Neural cell (in vitro differentiated cells): ENCODE measurements around the gene SUSD6. TPM values are rescaled to one million over a fixed set of nuclear protein-coding genes. Genes with fewer than 3 reads are reported as not detected.
"Not testable (repeated sequence)": the region's sequence is repeated elsewhere in the genome, so short reads cannot be mapped to it uniquely, and the experiment has no call there.

Experiments used
- H2AFZ ChIP-seq: fragments of 200-600, 300-800 bp; sonication (generic), shearing (Covaris generic); 2 replicates; pipeline ENCODE4 v1.6.0; 2014; ENCODE audit warnings: low read depth, mild to moderate bottlenecking, antibody characterized with exemption, low read length, moderate library complexity
- H3F3A ChIP-seq: fragments of 200-600 bp; shearing (Covaris generic); 2 replicates; pipeline ENCODE4 v1.6.1; 2016; ENCODE audit warnings: mild to moderate bottlenecking, moderate library complexity, mixed read lengths, antibody characterized with exemption, low read length; ENCODE audit not compliant: insufficient read depth, poor library complexity, severe bottlenecking
- H3K27ac ChIP-seq: fragments of 200-600, 300-800 bp; sonication (generic), shearing (Covaris generic); 2 replicates; pipeline ENCODE4 v1.5.1; 2014; ENCODE audit warnings: mild to moderate bottlenecking, low read length, moderate library complexity
- H3K27me3 ChIP-seq: fragments of 300-800, 200-600 bp; sonication (generic), shearing (Covaris generic); 2 replicates; pipeline ENCODE4 v1.6.0; 2014; ENCODE audit warnings: mild to moderate bottlenecking, low read depth, low read length, moderate library complexity; ENCODE audit not compliant: insufficient read depth
- H3K36me3 ChIP-seq: fragments of 300-800, 200-600 bp; sonication (generic), shearing (Covaris generic); 2 replicates; pipeline ENCODE4 v1.5.1; 2014; ENCODE audit warnings: mild to moderate bottlenecking, antibody characterized with exemption, low read length, moderate library complexity; ENCODE audit not compliant: insufficient read depth
- H3K4me2 ChIP-seq: fragments of 300-800, 200-600 bp; sonication (generic), shearing (Covaris generic); 2 replicates; pipeline ENCODE4 v1.6.0; 2014; ENCODE audit warnings: mild to moderate bottlenecking, low read length
- H3K4me3 ChIP-seq: fragments of 300-800, 200-600 bp; sonication (generic), shearing (Covaris generic); 2 replicates; pipeline ENCODE4 v1.5.1; 2014; ENCODE audit warnings: mild to moderate bottlenecking, low read length, moderate library complexity
- H3K79me2 ChIP-seq: fragments of 200-600 bp; shearing (Covaris generic); replicated peaks from 2 replicates; pipeline ENCODE4 v1.6.0; 2014; ENCODE audit warnings: mild to moderate bottlenecking, low read length, moderate library complexity; ENCODE audit not compliant: insufficient read depth
- H3K9ac ChIP-seq: fragments of 300-800, 200-600 bp; sonication (generic), shearing (Covaris generic); 2 replicates; pipeline ENCODE4 v1.6.1; 2016; ENCODE audit warnings: mild to moderate bottlenecking, low read length, mixed read lengths
- H3K9me2 ChIP-seq: fragments of 200-600 bp; shearing (Covaris generic); 2 replicates; pipeline ENCODE4 v1.6.1; 2016; ENCODE audit warnings: mild to moderate bottlenecking, low read length, mixed read lengths; ENCODE audit not compliant: insufficient read depth
- H3K9me3 ChIP-seq: fragments of 200-600, 300-800 bp; sonication (generic), shearing (Covaris generic); 2 replicates; pipeline ENCODE4 v1.6.1; 2016; ENCODE audit warnings: mild to moderate bottlenecking, mixed run types, low read length, moderate library complexity, mixed read lengths
- H4K20me1 ChIP-seq: fragments of 200-600 bp; shearing (Covaris generic); 2 replicates; pipeline ENCODE4 v1.6.1; 2016; ENCODE audit warnings: mild to moderate bottlenecking, mixed run types; ENCODE audit not compliant: insufficient read depth
- CTCF ChIP-seq: fragments of 450-650 bp; IDR thresholded peaks from 2 replicates; pipeline ENCODE4 v1.5.1; 2014; ENCODE audit warnings: antibody characterized with exemption, mild to moderate bottlenecking, moderate library complexity; ENCODE audit not compliant: poor library complexity, severe bottlenecking
- EP300 ChIP-seq: fragments of 450-650 bp; conservative IDR thresholded peaks from 2 replicates; pipeline ENCODE4 v1.6.1; 2014; ENCODE audit warnings: antibody characterized with exemption, mild to moderate bottlenecking, moderate library complexity; ENCODE audit not compliant: poor library complexity, severe bottlenecking
- EZH2 ChIP-seq: fragments of 200-600, 300-800 bp; shearing (Covaris generic), sonication (generic); IDR thresholded peaks from 2 replicates; pipeline ENCODE4 v1.6.1; 2014; ENCODE audit warnings: antibody characterized with exemption, low read length, borderline replicate concordance, mild to moderate bottlenecking; ENCODE audit not compliant: insufficient read depth, poor library complexity, severe bottlenecking
- MXI1 ChIP-seq: fragments of 450-650 bp; conservative IDR thresholded peaks from 2 replicates; pipeline ENCODE4 v1.6.1; 2014; ENCODE audit warnings: antibody characterized with exemption, mild to moderate bottlenecking; ENCODE audit not compliant: poor library complexity, severe bottlenecking
- POLR2AphosphoS5 ChIP-seq: IDR thresholded peaks from 2 replicates; pipeline ENCODE4 v1.6.1; 2012
- RAD21 ChIP-seq: fragments of 450-650 bp; conservative IDR thresholded peaks from 2 replicates; pipeline ENCODE4 v1.6.1; 2014; ENCODE audit warnings: antibody characterized with exemption, mild to moderate bottlenecking, moderate library complexity
- REST ChIP-seq: IDR thresholded peaks from 2 replicates; pipeline ENCODE4 v1.6.1; 2012; ENCODE audit warnings: borderline replicate concordance
- SMC3 ChIP-seq: fragments of 450-650 bp; conservative IDR thresholded peaks from 2 replicates; pipeline ENCODE4 v1.6.1; 2014; ENCODE audit warnings: antibody characterized with exemption, mild to moderate bottlenecking, moderate library complexity; ENCODE audit not compliant: poor library complexity
- TAF1 ChIP-seq: IDR thresholded peaks from 2 replicates; pipeline ENCODE4 v1.6.1; 2012; ENCODE audit warnings: low read depth
- polyA plus RNA-seq: library from polyadenylated mRNA; depleted of rRNA; stranded (reverse); fragments of >200 nt; gene quantifications from 2 replicates; pipeline ENCODE4 v1.2.3, GENCODE V29; 2014

SUSD6 gene
- polyA plus RNA-seq, 1 donor from 2014 or later = 5.1 TPM

- no peaks in the 10 kb centered on the region for H3K79me2 ChIP-seq
- no peaks in the 10 kb centered on the region for H3K9me2 ChIP-seq
- H3K4me2 ChIP-seq = no peak overlapping the region
- no peak overlapping the region for H3K9ac ChIP-seq
- H3K36me3 ChIP-seq = no peaks in the 10 kb centered on the region
- H2AFZ ChIP-seq = no peak overlapping the region
- H3K27me3 ChIP-seq = no peaks in the 10 kb centered on the region
- H4K20me1 ChIP-seq = no peaks in the 10 kb centered on the region
- no peak overlapping the region for H3K27ac ChIP-seq
- no peaks in the 10 kb centered on the region for H3K9me3 ChIP-seq
- no peak for TF ChIP-seq EP300
- TF ChIP-seq EZH2 = no peak
- TF ChIP-seq SMC3 = no peak
- TF ChIP-seq REST = no peak
- TF ChIP-seq TAF1 = no peak
- no peak for TF ChIP-seq POLR2AphosphoS5
- TF ChIP-seq RAD21 = no peak
- no peak for TF ChIP-seq CTCF
- no peak for TF ChIP-seq MXI1
- H3K4me3 ChIP-seq = no peak overlapping the region
- no peaks in the 10 kb centered on the region for H3F3A ChIP-seq
Measured at GRCh38 chr14:69594846-69595245, 16.6 kb upstream of the SUSD6 start.

- Histone ChIP-seq H3K27me3 (no peaks in the 10 kb centered on the region), H3K4me2 (no peak overlapping the region), H3K4me3 (no peak overlapping the region), H3K79me2 (no peaks in the 10 kb centered on the region), H3K9me3 (no peaks in the 10 kb centered on the region), H3F3A (no peaks in the 10 kb centered on the region), H3K27ac (no peak overlapping the region), H3K36me3 (no peaks in the 10 kb centered on the region), H3K9me2 (no peaks in the 10 kb centered on the region), H4K20me1 (no peaks in the 10 kb centered on the region), H3K9ac (no peak overlapping the region), H2AFZ (no peak overlapping the region)
- TF ChIP-seq REST (no peak), EZH2 (no peak), MXI1 (no peak), POLR2AphosphoS5 (no peak), CTCF (no peak), EP300 (no peak), TAF1 (no peak), SMC3 (no peak), RAD21 (no peak)
Measured at GRCh38 chr14:69595336-69595735, 16.1 kb upstream of the SUSD6 start.

GRCh38 chr14:69599431-69599830, 12.0 kb upstream of the SUSD6 start:
- not testable (repeated sequence) for H3K4me2 ChIP-seq, H3K9me3 ChIP-seq, H3K9ac ChIP-seq, H3K27ac ChIP-seq, H3K79me2 ChIP-seq, H3F3A ChIP-seq, H3K9me2 ChIP-seq, H3K36me3 ChIP-seq, H2AFZ ChIP-seq, H4K20me1 ChIP-seq, H3K4me3 ChIP-seq, H3K27me3 ChIP-seq
